NOMO-1 treated with DMSO at 0.1 percent for 48 hours (cell line): ENCODE results near the gene C2CD4D.
A peak's percentile ranks its signal among the peaks of the same experiment; 100 is the strongest.
"Not testable (repeated sequence)": the region's sequence is repeated elsewhere in the genome, so short reads cannot be mapped to it uniquely, and the experiment has no call there.

Source experiments
- DNase-seq: peaks from one replicate; lab custom pipeline; 2025; ENCODE audit not compliant: unreplicated experiment; lab: John Stamatoyannopoulos, UW

Gene C2CD4D

DNA sequence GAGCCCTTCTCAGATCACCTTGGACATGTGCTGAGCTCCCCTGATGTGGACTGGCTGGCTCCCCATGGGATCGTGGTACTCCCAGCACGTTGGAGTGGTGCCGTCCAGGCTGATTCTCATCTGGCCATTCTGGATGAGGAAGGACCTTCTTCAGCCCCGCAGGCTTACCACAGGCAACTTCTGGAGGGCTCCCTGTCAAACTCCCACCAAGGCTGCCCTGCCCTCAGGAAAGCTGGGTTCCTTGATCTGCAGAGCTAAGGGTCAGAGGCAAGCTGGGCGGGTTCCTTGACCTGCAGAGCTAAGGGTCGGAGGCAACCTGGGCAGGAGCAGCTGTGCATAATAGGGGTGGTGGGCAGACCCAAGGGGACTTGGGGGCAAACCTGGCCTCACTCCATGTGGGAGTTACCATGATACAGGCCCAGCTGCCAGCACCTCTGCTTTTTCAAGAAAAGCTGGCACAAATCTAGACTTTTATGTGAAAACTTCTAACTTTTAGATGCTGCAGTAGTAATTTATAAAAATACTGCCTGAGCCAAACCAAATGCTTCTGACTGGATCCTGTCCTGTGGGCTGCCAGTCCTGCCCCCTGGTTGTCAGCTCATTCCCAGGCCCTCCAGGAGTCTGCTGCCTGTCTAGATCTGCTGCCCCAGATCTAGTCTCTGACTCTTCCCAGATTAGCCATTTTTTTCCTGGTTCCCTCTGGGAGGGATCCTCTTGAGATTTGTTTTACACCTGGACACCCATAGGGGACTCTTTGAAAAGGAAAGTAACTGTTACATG lies 19.5 kb upstream of the C2CD4D start:
- no peak for DNase-seq

DNA sequence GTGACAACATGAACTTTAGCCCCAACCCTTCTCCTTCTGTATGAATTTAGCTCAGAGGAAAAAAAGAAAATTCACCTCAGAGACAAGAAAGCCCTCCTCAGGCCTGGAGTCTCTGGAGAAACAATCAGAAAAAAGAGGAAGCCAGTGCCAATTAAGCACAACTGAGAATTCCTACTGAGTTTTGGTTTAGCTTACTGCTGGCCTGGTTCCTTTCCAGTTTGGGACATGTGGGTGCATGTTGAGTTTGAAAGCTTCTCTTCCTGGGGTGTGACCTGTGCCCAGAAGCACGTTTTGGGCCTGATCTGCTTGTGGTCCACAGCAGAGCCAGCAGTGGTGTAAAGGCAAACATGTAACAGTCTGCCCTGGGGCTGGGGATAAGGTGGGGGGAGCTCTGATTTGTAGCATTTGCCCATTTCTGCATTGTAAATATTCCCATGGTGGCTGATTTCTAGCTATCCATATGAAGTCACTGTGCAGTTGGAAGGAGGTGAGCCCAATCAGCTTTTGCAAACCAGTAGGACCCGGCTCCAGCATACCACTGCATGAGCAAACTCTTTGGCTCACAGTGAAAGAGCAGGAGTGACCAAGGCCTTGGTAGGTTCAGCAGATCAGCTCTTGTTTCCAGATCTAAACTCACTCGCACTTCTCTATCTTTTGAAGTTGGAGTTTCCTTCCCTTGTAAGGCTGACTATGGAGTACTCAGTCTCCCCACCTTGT lies 18.6 kb upstream of the C2CD4D start:
- no peak for DNase-seq

DNA sequence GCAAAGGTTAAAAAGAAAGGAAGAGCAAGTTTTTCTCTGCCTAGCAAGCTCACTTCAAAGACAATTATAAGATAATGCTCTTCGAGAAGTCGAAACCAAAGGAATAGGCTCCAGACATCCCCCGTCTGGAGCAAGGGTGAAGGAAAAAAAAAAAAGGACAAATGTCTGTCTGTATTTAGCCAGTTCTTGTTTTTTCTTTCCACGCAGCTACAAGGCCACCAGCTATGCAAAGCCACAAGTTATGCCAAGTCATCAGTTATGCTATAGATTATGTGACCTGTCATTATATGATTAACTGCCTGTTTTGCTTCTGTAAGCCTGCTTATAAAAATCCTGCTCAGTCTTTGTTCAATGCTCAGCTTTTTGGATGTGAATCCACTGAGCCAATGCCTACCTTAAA lies 16.3 kb upstream of the C2CD4D start:
- peak; percentile 31 for DNase-seq

DNA sequence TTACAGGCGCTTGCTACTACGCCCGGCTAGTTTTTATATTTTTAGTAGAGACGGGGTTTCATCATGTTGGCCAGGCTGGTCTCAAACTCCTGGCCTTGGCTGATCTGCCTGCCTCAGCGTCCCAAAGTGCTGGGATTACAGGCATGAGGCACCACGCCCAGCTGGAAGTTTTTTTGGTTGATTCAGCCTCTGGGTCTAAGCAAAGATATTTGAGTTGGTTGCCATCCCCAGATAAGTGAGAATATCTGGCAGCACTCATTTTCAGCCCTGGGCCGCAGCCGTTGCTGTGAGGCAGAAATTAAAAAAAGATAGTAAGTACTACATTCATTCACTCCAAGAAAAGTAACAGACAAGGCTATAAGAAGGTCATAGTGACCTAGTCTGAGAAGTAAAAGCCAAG lies 15.9 kb upstream of the C2CD4D start:
- DNase-seq: not testable (repeated sequence)

DNA sequence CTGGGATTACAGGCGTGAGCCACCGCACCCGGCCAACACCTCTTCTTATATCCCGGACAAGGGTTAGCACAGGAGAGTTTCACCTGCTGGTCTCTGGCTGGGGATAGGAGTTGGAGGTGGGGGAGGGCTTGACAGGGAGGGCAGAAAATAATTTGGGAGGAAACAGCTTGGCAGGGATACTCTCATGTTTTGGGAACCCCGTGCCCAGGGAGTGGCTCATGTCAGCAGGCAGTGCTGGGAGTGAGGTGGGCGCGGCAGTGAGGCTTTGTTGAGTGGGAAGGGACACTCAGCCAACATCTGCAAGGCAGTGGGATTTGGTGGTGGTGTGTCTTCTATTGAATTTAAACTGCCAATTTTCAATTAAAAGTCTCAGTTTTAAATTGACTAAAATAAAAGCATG lies 15.0 kb upstream of the C2CD4D start:
- DNase-seq: no peak

DNA sequence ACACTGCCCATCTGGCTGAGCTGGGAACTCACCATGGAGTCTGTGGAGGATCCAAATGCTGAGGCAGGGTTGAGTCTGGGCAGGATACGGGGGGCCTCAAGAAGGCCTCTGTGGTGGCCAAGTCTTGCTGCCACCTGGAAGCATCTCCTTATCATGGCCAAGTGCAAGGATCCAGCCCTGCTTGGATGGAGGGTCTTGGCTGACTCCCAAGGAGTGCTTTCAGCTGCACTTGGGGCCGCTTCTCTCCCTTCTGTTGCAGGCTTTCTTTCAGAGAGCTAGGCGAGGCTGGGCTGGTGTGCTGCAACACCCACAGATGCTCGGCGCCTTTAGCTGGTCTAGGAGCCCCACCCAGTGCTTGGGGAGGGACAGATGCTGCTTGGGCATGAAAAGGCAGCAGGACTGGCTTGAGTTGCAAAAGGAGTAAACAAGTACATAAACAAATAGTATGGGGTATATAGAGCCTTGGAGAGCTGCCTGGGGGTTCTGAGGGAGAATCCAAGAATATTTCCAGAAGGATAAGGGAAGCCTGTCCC lies 13.9 kb upstream of the C2CD4D start, which contains the start of gene THEM5:
THEM5 (minus strand) TSS at position 302 of the 533 bp plus-strand sequence; CDS start at position 155, 147 bp downstream.
- DNase-seq: no peak

DNA sequence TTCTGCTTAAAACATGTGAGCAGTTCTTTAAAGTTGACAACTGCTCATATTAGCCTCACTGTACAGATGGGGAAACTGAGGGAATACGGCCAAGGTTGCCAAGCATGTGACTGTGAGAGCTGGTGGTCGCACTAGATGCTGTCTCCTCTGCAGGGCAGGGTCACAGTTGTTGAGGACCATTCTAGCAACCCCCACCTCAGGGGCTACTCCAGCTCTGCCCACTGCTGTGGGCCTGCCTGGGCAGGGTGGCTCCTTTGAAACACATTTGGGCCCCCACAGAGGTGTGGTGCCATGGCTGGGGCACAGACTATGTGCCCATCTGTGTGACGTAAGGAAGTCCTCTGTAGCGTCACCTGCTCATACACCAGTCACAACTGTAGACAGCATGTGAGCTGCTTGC lies 13.1 kb upstream of the C2CD4D start:
- no peak for DNase-seq

DNA sequence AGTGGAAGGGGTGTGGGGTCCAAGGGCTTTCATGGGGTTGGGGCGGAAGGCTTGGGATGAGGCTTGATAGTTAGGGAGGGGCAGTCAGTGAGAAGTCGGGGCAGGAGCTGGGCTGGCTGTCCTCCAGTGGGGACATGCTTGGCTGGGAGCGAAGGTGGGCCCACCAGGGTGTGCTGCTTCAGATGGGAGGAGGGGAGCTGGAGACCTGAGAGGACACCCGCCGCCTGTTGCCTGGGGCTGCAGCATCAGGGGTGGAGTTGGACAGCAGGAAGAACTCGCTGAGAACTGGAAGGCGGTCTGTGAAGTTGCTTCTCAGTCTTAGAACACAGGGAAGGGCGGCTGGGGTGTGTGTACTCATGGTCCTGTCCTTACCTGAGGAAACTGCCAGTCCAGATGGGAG lies 12.3 kb upstream of the C2CD4D start:
- no peak for DNase-seq

DNA sequence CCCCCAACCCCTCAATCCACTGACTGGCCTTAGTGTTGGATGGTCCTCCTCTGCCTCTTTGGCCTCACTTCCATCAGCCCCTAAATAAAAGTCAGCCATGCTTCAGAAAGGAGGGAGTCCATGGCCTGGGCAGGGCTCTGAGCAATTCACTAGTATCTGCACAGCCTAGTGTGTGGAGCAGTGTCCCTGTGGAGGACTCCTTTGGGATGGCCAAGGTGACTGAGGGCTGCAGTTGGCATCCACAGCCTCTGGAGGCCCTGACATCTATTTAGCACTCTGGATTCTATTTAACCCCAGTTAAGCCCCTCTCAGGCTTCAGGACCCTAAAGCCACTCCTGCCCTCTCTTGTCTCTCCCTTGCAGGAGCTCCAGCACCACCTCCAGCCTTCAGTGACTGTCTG lies 10.3 kb upstream of the C2CD4D start:
- DNase-seq: no peak

DNA sequence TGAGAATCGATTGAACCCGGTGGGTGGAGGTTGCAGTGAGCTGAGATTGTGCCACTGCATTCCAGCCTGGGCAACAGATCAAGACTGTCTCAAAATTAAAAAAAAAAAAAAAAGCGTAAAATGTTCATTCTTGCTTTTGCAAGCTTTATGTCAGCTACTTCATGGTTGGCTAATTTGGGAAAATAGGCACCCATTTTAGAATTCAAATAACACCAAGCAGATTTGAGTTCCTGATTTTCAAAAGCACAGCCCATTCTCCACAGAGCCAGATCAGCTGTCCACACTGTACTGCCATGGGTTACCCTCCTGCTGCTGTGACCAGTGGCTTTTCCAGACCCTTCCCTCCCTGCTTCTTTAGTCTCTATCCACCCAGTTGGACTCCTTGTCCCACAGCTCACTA lies 9.5 kb upstream of the C2CD4D start:
- DNase-seq: no peak

DNA sequence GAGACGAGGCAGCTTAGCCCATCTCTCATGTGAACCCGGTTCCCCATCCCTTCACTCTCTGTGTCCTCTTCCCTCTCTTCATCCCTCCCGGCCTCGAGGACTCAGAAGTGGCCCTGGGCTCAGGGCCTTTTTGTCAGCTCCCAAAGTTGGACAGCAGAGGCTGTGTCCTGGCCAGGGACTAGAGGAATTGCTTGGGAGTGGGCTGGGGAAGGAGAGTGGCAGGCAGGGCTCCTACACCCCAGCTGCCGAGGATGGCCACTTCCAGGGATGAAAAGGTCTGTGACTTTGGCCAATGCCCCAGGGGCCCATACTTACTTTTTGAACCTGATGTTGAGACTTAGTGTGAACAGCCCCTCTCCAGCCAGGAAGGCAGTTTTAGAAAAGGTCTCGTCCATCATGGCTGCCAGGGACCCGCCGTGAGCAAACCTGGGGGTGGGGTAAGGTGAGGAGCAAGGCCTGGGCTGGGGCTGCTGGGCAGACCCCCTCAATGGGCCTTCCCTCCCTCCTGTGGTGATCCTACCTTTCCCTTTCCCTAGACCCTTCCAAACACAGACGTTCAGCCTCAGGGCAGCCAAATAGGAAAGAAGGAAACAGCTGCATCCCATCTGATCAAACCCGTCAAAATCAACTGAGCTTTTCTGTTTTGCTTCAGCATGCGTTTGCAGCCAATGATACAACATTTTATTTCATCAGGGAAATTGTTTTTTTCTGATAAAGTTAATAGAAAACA lies 8.4 kb upstream of the C2CD4D start:
- DNase-seq: no peak

DNA sequence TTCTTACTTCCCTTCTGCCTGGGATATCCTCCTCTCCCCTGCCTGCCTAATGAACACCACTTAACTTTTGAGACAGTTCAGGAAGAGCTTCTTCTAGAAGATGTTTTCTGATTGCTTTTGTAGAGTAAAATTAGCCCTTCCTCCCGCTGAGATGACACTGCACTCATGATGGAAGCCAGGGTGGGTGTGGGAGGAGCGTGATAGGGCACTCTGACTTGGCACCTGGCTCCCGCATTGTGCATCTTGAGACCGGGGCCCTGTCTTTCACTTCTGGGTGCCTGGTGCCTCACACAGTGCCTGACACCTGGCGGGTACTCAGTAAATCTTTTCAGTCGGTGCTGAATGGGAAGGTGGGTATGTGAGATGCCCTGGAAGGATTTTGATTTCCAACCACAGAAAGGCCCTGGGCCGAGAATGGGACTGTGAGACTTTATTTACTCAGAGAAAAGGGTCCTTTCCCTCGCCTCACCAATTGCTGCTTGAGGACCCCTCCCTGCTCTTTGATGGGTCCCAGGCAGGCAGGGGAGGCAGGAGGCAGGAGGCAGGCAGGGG lies 7.1 kb upstream of the C2CD4D start:
- DNase-seq: no peak

DNA sequence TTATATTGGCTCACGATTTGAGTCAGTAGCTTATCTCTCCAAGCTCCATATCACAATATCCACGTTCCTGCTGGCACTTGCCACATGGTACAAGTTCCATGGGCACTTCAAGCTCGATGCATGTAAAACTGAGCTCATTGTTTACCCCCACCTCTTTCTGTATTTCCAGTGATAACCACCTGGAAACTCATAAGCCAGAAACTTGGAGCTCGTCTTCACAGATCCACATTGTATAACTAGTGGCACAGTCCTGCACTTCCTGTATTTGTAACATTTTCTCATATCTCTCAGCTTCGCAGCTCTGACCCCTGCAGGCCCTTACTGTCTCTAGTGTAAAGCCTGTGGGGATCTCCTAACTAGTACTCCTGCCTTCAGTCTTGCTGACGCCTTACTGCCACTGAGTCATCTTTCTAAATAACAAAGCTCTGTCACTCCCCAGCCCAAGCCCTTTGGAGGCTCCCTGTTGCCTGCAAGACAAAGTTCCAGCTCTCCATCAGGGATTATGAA lies 6.5 kb upstream of the C2CD4D start:
- peak; percentile 20 for DNase-seq

DNA sequence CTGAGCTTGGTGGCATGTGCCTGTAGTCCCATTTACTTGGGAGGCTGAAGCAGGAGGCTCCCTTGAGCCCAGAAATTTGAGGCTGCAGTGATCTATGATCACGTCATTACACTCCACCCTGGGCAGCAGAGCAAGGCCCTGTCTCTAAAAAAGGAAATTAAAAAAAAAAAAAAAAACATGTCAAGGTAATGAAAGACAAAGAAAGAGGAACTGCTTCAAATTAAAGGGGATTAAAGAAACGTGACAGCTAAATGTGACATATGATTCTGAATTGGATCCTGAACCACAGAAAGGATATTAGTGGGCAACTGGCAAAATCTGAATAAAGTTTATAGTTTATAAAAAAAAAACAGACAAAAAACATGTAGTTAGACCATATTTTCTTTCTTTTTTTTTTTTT lies 3.8 kb upstream of the C2CD4D start:
- DNase-seq: no peak

DNA sequence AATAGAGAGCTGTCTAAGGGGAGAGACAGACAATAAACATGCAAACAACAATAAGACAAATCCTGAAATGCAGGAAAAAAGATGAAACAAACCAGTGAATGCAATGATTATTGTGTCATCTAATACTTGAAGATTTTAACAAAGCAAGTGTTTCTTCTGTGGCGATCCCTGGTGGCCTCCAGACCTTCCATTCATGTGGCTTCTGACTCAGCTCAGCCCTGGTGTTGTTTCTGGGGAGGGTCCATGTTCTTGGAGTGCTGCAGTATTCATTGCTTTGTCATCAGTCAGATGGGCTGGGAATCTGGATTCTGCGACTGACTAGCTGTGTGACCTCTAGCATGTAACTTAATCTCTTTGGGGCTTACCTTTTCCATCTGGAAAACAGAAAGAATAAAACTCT lies 1.5 kb upstream of the C2CD4D start:
- DNase-seq: no peak

DNA sequence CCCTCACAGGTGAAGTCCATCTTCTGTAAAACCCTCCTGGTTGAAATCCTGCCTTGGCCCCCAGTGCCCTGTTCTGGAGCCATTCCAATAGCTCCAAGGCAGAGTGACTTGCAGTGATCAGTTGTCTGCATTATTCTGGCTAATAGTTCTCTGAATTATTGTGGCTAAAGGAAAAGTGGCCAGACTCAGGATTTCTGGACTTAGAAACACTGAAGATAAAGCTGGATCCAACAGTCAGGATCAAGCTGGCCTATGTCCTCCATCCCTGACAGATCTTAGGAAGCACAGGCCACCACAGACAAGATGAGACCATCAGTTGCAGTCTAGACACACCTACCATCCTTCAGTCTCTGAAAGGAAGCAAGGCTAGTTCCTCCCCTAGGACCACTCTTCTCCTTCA lies 801 bp upstream of the C2CD4D start:
- no peak for DNase-seq

DNA sequence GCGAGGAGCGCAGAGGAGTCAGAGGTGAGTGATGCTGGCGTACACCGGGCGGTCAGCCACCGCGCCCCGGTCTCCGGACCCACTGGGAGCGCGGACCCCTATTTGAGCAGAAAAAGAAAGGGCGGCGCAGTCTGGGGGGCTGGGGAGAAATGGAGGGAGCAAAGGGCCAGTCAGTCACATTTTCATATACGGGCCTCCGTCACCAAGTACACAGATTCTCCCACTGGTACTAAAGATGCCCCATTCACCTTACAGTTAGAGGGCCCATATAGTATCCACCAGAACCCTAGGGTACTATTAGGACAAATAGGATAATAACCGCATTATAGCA lies 573 bp downstream of the C2CD4D start:
- no peak for DNase-seq

DNA sequence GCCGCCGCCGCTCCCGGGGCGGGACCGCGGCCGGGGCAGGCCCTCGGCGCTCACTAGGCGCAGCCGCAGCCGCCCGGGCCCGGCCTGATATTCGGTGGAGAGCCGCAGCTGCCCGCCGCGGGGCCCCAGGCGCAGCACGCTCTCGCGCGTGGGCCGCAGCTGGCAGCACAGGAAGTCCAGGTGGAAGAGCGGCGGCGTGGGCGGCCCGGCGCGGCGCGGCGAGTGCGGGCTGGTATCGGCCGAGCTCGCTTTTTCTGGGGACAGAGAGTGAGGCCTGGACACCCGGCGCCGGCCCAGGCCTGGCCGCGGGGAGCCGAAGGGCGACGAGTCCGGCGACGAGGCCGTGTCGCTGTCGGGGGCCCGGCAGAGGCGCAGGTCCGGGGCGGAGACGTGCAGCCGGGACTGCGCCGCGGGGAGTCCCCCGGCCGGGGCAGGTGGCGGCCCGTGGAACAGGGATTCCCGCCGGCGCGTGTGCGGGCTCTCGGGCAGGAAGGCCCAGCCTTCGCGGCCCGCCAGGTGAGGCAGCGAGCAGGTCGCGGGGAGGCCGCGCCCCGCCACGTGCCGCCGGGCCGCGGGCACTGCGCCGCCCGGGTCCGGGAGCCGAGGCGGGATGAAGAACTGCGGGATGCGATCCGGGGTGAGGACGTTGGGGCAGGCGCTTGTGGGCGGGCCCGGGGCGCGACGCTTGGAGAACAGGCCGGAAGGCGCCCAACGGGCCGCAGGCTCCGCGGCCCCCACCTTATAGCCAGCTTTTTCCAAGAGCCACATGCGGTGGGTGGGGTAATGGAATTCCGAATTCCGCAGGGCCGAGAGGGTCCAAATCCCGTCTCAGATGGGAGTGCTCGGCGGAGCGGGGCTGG lies 1.2 kb downstream of the C2CD4D start:
- DNase-seq: no peak

DNA sequence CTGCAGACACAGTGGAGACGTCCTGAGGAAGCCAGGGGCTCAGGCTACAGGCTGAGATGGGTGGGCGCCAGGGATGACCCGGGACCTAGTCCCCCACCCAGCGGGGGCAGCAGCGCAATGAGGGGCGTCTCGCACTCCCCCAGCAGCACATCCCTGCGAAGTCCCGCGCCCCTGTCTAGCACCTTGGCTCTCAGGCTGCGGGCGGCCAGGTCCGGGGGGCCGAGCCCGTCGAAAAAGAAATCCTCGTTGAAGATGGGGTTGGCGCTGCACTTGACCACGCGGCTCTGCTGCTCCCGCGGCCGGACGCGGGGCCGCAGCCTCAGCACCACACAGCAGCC lies 1.8 kb downstream of the C2CD4D start:
- DNase-seq: no peak

DNA sequence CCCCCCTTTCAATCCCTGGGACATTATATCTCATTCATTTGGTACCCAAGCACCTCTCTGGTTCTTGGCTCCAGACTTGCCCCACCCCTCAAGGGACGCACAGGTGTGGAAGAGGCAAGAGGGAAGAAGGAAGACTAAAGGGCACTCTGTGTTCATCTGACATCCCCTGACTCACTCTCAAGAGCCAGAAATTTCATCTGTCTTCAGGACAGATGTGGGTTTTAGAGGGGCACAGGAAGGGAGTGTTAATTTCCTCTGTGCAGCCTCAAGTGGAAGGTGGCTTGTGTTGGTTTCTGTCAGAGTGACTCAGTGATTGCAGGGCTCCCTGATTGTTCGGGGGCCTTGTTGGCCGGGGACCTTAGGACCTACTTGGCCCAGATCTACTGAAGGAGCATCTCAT lies 2.4 kb downstream of the C2CD4D start:
- no peak for DNase-seq

DNA sequence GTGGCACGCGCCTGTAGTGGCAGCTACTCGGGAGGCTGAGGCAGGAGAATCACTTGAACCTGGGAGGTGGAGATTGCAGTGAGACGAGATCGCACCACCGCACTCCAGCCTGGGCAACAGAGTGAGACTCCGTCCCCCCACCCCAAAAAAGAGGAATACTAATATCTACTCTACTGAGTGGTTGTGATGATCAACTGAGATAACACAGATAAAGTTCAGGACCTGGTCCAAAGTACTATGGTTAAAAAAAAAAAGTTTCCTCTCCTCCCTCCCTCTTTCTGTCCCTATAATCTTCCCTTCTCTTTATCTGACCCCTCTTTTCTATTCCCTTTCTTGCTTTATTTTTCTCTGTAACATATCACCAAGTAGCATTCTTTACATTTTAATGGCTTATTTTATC lies 4.0 kb downstream of the C2CD4D start:
- DNase-seq: no peak
